Hematopoietic multipotent progenitor cell treated with erythropoietin and hydrocortisone succinate and interleukin-3 and kit ligand, for 17 days (in vitro differentiated cells): ENCODE results near the gene EPB41L3.
"Not testable (repeated sequence)": the region's sequence is repeated elsewhere in the genome, so short reads cannot be mapped to it uniquely, and the experiment has no call there.

Experiments
- DNase-seq: peaks from one replicate; pipeline ENCODE4 v3.0.0-alpha.2; 2015; ENCODE audit warnings: low spot score

Gene EPB41L3

DNA sequence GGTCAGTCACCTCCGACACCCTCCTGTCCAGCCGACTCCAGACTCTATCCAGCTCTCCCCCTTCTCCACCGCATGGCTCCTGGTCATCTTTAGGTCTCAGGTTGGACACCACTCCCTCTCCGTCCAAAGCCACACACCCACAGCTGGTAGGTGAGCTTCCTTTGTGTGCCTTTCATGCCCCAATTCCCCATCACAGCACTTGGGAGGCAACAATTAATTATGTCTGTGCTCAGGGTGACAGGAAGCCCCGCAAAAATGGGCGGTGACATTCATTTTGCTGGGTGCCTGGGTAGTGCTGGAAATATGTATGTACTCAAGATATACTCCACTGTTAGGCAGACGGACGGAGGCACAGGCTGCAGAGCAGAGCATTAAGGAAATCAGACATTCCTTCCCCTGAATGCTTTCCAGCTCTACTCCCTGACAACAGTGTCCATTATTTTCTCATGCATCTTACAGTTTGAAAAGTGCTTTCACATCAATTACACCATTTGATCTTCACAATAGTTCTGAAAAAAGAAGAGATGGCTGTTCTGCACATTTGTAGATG, 13.1 kb downstream of the EPB41L3 start:
- no peak for DNase-seq

DNA sequence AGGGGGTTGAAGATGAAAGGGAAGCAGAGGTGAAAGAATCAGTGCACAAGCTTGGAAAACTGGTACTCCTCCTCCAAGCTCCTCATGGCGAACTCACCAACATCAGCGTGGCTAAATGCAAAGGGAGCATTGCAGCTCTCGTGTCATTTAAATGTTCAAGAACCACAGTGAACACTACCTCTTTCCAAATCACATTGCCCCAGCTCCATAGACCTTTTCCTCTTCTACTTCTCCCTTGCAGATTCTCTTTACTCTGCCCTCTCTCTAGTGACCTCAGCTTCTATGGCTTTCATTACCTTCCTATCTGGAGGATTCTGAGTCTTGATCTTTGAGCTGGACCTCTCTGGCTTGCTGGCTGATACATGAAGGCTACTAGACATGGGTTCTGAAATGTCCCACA, 14.3 kb downstream of the EPB41L3 start:
- DNase-seq, result no peak

DNA sequence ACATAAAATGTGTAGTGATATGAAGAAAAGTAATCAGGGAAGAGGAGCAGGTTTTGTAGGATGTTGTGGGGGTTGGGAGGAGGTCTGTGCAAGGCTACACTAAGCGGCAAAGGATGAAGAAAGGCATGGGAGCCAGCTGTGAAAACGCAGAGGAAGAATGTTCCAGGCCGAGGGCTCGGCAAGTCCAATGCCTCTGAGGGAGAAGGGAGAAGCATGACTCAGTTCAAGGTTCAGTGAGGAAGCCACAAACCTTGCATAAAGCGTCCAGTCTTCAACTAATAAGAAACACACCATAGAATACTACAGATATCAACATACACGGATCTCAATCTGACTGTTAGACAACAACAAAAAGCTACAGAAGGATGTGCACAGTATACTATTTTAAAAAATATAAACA, 16.2 kb downstream of the EPB41L3 start:
- no peak for DNase-seq

- no peak for DNase-seq
These were observed 19.1 kb downstream of the EPB41L3 start for GRCh38 chr18:5524660-5525059.

DNA sequence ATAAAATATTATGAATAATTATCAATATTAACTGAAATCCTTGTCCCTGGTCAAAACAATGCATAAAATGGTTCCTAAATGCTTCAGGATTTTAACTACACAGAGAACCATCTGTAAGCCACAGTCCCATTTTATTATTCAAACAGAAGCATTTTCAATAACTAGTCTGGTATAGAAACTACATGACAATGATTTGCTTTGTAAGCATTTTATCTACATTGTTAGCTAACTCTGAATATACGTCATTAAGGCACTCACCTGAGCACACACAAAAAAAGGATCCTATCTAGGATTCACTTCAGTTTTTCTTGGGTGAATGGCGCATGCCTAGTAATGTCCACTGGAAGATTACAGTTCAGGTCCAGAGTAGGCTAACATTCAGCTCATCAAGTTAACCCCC, 22.8 kb downstream of the EPB41L3 start:
- no peak for DNase-seq

DNA sequence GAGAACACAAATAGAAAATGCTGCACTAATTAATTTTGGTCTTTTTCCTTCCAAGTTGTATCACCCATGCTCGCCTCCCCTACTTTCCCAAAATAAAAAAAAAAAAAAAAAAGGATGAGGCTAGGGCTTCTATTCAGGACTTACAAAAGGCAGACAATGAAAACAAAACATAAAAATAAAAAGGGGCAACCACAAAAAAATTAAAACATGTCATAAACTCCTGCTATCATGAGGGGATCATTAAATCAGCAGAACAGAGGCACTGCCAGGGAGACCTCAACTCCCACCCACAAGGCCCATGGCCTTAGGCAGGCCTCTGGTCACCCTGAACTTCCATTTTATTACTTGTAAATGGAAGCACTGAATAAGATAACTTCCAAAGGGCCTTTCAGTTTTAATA, 23.3 kb downstream of the EPB41L3 start:
- DNase-seq, result no peak

DNA sequence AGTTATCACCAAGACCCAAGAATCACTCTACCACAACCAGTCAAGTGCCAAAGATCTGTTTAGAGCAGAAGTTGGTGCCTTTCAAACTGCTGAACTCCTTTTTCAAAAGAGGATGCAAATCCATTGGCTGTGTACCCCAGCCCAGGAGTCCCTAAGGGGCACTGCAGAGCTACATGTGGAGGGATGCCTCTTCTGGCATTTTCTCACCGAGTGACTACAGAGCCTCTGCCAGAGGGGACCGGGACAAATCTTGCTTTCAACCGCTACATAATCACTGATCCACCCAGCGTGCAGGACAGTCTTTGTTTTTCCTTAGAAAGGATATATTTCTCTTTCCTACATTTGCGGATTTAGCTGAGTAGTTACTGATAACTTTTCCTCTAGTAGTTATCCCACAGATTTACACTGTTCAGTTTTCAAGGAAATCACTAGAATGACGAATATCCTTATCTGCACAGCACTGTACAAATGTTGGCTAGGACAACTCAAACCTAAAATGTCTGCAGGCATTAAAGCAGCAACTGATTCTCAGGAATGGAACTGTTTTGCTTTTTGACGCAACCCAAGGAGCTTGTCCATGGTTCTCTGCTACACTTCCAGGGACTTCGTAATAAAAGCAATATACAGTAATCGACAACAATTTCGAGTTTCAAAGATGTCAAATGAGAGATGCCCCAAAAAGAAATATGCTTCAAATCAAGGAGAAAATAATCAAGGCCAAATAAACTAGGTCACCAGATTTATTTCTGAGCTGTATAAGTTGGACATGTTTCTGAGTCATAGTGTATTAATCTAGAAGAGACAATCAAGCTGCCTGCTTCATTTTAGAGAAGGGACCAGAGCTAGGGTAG, 24.1 kb downstream of the EPB41L3 start:
- no peak for DNase-seq

DNA sequence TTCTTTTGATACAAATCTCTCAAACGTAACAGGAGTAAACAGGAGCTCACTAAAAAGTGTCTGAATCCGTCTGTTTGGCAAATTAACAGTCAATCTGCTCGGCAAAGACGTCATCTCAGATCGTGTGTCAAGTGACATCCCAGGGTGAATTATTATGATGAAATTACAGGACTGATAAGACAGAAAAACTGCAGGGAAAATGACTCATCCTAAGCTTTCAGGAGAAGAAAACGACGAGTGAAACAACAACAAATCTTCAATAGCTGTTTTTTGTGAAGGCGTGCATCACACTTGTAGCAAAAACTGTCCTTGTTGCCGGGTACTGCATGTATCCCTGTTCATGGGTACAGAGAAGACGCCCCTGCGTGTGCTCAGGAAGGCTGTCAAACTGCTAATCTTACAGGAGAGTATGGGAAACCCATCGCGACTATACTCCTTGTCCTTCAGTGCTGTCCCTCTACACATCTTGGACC, 24.9 kb downstream of the EPB41L3 start:
- DNase-seq, result no peak

DNA sequence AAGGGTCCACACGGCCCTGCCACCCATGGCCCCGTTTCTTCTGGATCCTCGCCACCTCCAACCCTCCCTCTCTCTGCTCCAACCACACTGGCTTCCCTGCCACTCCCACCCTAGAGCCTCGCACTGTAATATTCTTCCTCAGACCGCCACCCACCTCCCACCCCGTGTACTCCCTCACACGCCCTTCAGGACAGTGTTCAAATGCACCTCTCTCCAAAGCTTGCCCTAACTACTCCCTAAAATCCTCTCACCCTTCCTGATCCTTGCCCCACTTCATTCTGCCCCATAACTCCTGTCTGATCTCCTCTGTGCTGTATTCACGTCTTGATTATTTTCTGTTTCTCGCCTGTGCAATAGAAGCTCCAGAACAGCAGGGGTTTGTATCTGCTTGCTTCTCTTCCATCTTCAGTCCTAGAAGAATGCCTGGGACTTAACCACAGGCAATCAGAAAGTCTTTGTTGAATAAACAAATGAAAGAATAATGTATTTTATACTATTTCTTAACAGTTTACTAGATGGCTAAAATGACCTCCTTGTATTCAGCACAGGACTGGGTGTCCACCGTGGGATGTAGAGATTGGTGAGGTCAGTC, 25.5 kb downstream of the EPB41L3 start:
- DNase-seq, result no peak

GRCh38 chr18:5516841-5517240, 27.0 kb downstream of the EPB41L3 start:
- DNase-seq, result no peak

GRCh38 chr18:5515011-5515784, 28.6 kb downstream of the EPB41L3 start:
- DNase-seq, result no peak

GRCh38 chr18:5513947-5514346, 29.9 kb downstream of the EPB41L3 start:
- DNase-seq, result no peak

GRCh38 chr18:5512176-5512575, 31.6 kb downstream of the EPB41L3 start:
- DNase-seq, result no peak

DNA sequence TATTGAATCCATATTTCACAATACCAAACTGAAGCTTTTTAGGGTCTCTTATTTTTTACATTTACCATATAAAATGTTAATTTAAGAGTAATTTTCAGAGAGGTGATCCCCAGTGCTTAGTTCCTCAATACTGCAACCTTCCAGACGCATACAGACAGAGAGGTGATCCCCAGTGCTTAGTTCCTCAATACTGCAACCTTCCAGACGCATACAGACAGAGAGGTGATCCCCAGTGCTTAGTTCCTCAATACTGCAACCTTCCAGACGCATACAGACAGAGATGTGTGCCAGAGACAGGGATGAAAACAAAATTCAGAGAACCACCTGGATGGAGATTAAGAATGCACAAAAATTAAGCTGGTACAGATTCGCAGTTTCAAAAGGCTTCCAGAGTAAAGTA, 32.3 kb downstream of the EPB41L3 start:
- DNase-seq, result not testable (repeated sequence)

GRCh38 chr18:5510135-5510846, 33.5 kb downstream of the EPB41L3 start:
- DNase-seq, result no peak

DNA sequence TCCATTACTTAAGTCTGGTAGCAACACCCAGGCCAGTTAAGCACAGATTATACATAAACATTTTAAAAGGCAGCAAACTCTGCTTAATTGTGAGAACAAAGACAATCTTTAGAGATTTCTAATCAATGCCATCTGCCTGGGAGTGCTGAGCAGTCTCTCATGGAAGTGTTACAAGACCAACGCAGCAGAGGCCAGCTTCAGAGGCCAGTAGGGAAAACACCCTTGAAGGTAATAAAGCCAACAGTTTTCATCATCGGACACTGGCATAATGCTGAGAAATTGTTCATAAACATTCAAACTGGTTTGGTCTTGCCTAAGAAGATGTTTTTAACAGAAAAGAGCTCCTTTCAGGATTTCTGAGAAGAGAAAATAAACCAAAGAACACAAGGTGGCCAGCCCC, 35.0 kb downstream of the EPB41L3 start:
- no peak for DNase-seq

GRCh38 chr18:5507756-5508155, 36.0 kb downstream of the EPB41L3 start:
- DNase-seq, result no peak

DNA sequence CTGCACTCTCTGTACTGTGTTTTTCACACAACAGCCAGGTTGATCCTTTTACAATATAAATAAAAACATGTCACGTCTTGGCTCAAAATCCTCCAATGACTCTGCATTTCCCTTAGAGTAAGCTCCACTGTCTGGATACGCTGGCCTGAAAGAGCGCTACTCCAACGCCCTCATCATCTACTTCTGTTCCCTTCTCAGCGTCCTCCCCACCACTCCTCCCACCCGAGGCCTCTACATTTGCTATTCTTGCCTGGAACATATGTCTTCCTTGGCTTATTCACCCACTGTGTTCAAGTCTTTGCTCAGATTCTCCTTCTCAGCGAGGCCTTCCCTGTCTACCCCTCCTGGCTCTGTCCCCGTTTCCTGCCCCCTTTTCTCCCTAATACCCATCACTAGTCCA, 37.6 kb downstream of the EPB41L3 start:
- DNase-seq, result no peak

DNA sequence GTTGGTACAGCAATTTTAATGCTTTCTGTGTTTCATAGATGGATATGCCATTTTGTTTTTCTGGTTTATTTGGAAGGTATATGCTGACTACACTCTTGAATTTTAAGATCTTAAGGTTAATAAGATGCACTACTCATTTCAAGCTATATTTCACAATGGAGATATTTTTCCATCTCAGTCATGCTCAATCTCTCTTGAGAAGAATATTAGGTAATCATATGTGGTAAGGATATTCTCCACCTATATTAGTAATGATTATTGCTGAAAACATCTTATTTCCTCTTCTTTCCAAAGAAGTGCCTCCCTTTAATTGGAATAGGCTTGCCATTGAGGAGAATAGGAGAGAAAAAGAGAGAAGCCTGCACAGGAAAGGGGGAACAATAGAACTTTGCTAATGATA, 40.1 kb downstream of the EPB41L3 start:
- no peak for DNase-seq

DNA sequence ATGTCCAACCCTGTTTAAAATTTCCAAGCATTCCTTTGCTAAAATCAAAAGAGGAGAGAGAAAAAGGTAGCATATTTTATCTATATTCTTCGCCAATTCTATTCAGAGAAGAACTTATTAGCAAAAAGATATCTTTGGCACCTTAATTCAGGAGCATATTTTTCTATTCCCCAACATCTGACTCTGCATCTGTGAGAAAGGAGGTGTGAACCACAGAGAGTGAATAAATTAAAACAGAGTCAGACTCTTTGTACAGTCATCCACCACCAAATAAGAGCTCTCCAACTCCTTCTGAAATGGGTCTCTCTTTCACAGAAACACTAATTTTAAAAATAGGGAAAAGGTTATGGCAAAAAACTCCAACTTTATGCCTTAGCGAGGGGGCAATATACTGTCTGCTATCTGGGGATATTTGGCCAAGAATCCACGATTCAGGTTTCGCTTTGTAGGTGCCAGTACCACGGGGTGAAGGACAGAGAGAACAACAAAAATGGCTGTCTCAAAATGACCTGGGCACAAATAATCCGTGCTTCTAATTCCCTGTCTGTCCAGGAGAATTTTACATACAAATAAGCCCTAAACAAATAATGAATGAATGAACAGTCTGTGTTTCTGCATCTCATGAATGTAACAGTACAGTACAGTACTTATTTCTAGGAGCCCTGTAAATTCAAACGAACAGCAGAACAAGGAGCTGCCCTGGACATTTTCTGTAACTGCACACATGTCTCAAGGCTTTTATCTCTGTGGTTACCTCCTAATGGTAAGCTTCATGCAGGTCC, 43.4 kb downstream of the EPB41L3 start:
- DNase-seq, result no peak

DNA sequence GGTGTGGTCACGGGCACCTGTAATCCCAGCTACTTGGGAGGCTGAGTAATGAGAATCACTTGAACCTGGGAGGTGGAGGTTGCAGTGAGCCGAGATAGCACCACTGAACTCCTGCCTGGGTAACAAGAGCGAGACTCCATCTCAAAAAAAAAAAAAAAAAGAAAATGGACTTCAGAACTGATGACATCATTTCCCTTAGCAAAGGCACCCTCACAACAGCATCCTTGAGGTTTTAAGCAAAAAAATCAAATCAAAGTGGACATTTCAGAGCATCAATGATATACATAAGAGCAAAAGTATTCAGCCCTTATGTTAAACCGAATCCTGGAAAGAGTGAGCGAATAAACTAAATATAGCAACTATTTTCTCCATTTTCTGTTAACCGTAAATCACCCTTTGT, 45.3 kb downstream of the EPB41L3 start:
- DNase-seq, result no peak
